Measurements from ENCODE around the gene COMMD2. TPM values are rescaled to one million over a fixed set of nuclear protein-coding genes. Genes with fewer than 3 reads are reported as not detected.

COMMD2 gene
- total RNA-seq, 1 experiment from 2014 or later: 52.1 TPM

DNA sequence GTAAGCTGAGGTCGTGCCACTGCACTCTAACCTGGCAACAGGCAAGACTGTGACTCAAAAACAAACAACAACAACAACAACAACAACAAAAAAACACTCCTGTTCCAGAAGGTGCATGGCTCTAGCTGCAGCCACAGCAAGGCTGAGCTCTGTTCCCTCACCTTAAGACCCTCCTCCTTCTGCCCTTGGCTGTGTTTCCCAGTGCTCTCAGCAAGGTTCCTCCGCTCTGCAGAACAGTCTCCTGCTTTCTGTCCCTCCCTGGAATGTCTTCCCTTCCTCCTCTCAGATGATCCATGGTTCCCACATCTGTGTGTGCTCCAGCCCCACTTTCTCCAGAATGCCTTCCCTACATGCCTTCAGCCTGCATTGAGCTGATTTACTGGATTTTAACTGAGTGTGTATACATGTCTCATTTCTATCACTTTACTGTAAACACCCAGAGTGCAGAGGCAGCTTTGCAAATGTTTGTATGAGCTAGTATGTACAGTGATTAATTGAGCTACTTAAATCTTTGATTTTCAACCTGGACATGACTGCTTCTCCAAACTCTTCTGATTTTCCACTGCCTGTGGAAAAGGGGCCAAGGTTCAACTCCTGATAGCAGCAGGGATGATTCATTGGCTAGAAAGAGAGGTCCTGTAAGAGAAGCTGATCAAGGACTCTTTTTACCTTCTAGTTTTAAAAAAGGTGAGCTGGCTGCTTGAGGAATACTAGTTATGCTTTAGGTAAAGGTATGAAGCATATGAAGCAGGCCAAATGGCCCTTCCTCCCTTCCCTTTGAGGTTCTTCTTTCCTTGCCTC lies 25.3 kb upstream of the COMMD2 start (continued):
- TF ChIP-seq, protein P1, sequence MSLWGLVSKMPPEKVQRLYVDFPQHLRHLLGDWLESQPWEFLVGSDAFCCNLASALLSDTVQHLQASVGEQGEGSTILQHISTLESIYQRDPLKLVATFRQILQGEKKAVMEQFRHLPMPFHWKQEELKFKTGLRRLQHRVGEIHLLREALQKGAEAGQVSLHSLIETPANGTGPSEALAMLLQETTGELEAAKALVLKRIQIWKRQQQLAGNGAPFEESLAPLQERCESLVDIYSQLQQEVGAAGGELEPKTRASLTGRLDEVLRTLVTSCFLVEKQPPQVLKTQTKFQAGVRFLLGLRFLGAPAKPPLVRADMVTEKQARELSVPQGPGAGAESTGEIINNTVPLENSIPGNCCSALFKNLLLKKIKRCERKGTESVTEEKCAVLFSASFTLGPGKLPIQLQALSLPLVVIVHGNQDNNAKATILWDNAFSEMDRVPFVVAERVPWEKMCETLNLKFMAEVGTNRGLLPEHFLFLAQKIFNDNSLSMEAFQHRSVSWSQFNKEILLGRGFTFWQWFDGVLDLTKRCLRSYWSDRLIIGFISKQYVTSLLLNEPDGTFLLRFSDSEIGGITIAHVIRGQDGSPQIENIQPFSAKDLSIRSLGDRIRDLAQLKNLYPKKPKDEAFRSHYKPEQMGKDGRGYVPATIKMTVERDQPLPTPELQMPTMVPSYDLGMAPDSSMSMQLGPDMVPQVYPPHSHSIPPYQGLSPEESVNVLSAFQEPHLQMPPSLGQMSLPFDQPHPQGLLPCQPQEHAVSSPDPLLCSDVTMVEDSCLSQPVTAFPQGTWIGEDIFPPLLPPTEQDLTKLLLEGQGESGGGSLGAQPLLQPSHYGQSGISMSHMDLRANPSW (CRISPR knock-in tag; conservative IDR thresholded peaks at IDR 0.05; ENCODE audit: low read depth): no peak
- TF ChIP-seq CREM (CRISPR knock-in tag; IDR thresholded peaks at IDR 0.05): no peak

DNA sequence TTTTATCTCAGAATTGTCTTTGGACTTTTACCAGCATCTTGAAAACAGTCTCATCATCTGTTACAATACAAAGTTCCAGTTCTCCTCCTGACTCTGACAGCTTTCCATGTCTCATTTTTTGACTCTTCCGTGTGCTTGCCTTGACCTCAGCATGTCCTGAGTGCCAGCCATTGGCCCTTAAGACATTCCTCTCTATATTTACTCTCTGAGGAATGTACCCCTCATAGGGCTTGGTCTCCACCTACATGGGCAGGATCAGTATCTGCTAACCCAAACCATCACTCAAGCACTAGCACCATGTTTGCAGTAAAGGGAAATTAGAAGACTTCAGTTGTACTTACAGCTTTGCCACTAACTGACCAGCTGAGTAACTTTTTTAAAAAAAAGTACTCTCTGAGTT lies 23.9 kb upstream of the COMMD2 start:
- ChIA-PET CTCF (interaction anchor here (0.9 to 2.6 kb wide), 2 partner anchors 10 to 32 kb away, joined by 4 to 20 read pairs; no protein-coding TSS in a partner anchor), POLR2A (interaction anchor here (0.5 kb wide), 1 partner anchor 24 kb away, joined by 3 read pairs; no protein-coding TSS in a partner anchor)
- Mint-ChIP-seq H3K4me1 (peaks cover 12% of the 10 kb centered on the region), H3K27ac (no peak overlapping the region), H3K36me3 (no peaks in the 10 kb centered on the region), H3K9me3 (no peaks in the 10 kb centered on the region), H3K4me3 (no peak overlapping the region), H3K27me3 (ENCODE audit: low read depth) (no peaks in the 10 kb centered on the region)
- ATAC-seq (no peak), DNase-seq (ENCODE audit: low spot score) (no peak)
- TF ChIP-seq GTF2I (CRISPR knock-in tag; conservative IDR thresholded peaks at IDR 0.05) (no peak), FOXJ3 (CRISPR knock-in tag; IDR thresholded peaks at IDR 0.05; ENCODE audit: borderline replicate concordance) (no peak), ZNF671 (CRISPR knock-in tag; IDR thresholded peaks at IDR 0.05) (no peak), ZNF232 (CRISPR knock-in tag; IDR thresholded peaks at IDR 0.05) (no peak), ZNF396 (CRISPR knock-in tag; IDR thresholded peaks at IDR 0.05; ENCODE audit: borderline replicate concordance) (no peak), FOXP1 (CRISPR knock-in tag; IDR thresholded peaks at IDR 0.05; ENCODE audit: borderline replicate concordance) (no peak), CREM (CRISPR knock-in tag; IDR thresholded peaks at IDR 0.05) (no peak), MXD4 (CRISPR knock-in tag; IDR thresholded peaks at IDR 0.05; ENCODE audit: borderline replicate concordance) (no peak), NFYB (CRISPR knock-in tag; conservative IDR thresholded peaks at IDR 0.05; ENCODE audit: low read depth) (no peak), PRRX2 (CRISPR knock-in tag; IDR thresholded peaks at IDR 0.05) (no peak)
- TF ChIP-seq, protein P2, sequence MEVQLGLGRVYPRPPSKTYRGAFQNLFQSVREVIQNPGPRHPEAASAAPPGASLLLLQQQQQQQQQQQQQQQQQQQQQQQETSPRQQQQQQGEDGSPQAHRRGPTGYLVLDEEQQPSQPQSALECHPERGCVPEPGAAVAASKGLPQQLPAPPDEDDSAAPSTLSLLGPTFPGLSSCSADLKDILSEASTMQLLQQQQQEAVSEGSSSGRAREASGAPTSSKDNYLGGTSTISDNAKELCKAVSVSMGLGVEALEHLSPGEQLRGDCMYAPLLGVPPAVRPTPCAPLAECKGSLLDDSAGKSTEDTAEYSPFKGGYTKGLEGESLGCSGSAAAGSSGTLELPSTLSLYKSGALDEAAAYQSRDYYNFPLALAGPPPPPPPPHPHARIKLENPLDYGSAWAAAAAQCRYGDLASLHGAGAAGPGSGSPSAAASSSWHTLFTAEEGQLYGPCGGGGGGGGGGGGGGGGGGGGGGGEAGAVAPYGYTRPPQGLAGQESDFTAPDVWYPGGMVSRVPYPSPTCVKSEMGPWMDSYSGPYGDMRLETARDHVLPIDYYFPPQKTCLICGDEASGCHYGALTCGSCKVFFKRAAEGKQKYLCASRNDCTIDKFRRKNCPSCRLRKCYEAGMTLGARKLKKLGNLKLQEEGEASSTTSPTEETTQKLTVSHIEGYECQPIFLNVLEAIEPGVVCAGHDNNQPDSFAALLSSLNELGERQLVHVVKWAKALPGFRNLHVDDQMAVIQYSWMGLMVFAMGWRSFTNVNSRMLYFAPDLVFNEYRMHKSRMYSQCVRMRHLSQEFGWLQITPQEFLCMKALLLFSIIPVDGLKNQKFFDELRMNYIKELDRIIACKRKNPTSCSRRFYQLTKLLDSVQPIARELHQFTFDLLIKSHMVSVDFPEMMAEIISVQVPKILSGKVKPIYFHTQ (CRISPR knock-in tag; IDR thresholded peaks at IDR 0.05): no peak
- TF ChIP-seq, protein P3, sequence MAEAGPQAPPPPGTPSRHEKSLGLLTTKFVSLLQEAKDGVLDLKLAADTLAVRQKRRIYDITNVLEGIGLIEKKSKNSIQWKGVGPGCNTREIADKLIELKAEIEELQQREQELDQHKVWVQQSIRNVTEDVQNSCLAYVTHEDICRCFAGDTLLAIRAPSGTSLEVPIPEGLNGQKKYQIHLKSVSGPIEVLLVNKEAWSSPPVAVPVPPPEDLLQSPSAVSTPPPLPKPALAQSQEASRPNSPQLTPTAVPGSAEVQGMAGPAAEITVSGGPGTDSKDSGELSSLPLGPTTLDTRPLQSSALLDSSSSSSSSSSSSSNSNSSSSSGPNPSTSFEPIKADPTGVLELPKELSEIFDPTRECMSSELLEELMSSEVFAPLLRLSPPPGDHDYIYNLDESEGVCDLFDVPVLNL (CRISPR knock-in tag; IDR thresholded peaks at IDR 0.05; ENCODE audit: borderline replicate concordance, low read depth): no peak
- TF ChIP-seq, protein P4, sequence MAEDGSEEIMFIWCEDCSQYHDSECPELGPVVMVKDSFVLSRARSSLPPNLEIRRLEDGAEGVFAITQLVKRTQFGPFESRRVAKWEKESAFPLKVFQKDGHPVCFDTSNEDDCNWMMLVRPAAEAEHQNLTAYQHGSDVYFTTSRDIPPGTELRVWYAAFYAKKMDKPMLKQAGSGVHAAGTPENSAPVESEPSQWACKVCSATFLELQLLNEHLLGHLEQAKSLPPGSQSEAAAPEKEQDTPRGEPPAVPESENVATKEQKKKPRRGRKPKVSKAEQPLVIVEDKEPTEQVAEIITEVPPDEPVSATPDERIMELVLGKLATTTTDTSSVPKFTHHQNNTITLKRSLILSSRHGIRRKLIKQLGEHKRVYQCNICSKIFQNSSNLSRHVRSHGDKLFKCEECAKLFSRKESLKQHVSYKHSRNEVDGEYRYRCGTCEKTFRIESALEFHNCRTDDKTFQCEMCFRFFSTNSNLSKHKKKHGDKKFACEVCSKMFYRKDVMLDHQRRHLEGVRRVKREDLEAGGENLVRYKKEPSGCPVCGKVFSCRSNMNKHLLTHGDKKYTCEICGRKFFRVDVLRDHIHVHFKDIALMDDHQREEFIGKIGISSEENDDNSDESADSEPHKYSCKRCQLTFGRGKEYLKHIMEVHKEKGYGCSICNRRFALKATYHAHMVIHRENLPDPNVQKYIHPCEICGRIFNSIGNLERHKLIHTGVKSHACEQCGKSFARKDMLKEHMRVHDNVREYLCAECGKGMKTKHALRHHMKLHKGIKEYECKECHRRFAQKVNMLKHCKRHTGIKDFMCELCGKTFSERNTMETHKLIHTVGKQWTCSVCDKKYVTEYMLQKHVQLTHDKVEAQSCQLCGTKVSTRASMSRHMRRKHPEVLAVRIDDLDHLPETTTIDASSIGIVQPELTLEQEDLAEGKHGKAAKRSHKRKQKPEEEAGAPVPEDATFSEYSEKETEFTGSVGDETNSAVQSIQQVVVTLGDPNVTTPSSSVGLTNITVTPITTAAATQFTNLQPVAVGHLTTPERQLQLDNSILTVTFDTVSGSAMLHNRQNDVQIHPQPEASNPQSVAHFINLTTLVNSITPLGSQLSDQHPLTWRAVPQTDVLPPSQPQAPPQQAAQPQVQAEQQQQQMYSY (CRISPR knock-in tag; IDR thresholded peaks at IDR 0.05): no peak
